Measurements from ENCODE around the gene ADGRA1.
"Not testable (repeated sequence)": the region's sequence is repeated elsewhere in the genome, so short reads cannot be mapped to it uniquely, and the experiment has no call there.

ADGRA1 gene

GRCh38 chr10:133135116-133135465 lies 47.4 kb downstream of the ADGRA1 start:
- TF ChIP-seq CTCF (IDR thresholded peaks at IDR 0.05; ENCODE audit: low read depth, low read length), result no peak
- no peak for DNase-seq
- Histone ChIP-seq H3K27me3 (no peaks in the 10 kb centered on the region), H3K36me3 (no peaks in the 10 kb centered on the region), H3K4me3 (ENCODE audit: low read depth, low read length) (no peak overlapping the region), H3K4me1 (no peaks in the 10 kb centered on the region), H3K9me3 (no peaks in the 10 kb centered on the region)

DNA sequence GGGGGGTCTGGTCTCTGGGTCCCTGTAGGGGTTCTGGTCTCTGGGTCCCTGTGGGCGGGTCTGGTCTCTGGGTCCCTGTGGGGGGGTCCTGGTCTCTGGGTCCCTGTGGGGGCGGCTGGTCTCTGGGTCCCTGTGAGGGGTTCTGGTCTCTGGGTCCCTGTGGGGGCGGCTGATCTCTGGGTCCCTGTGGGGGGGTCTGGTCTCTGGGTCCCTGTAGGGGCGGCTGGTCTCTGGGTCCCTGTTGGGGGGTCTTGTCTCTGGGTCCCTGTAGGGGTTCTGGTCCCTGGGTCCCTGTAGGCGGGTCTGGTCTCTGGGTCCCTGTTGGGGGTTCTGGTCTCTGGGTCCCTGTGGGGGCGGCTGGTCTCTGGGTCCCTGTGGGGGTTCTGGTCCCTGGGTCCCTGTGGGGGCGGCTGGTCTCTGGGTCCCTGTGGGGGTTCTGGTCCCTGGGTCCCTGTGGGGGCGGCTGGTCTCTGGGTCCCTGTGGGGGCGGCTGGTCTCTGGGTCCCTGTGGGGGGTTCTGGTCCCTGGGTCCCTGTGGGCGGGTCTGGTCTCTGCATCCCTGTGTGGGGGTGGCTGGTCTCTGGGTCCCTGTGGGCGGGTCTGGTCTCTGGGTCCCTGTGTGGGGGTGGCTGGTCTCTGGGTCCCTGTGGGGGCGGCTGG lies 49.9 kb downstream of the ADGRA1 start:
- H3K4me3 ChIP-seq (ENCODE audit: low read depth, low read length); H3K4me1 ChIP-seq; DNase-seq; H3K36me3 ChIP-seq; H3K27me3 ChIP-seq; H3K9me3 ChIP-seq: not testable (repeated sequence)

GRCh38 chr10:133139551-133140065 lies 51.9 kb downstream of the ADGRA1 start:
- Histone ChIP-seq H3K9me3 (no peaks in the 10 kb centered on the region), H3K4me1 (no peaks in the 10 kb centered on the region), H3K36me3 (no peaks in the 10 kb centered on the region), H3K4me3 (ENCODE audit: low read depth, low read length) (no peak overlapping the region), H3K27me3 (no peaks in the 10 kb centered on the region)
- no peak for DNase-seq
- TF ChIP-seq CTCF (IDR thresholded peaks at IDR 0.05; ENCODE audit: low read depth, low read length), result no peak

GRCh38 chr10:133140417-133141143 lies 52.9 kb downstream of the ADGRA1 start:
- H3K9me3 ChIP-seq, result no peaks in the 10 kb centered on the region
- no peak for DNase-seq
- TF ChIP-seq CTCF (IDR thresholded peaks at IDR 0.05; ENCODE audit: low read depth, low read length), result no peak

GRCh38 chr10:133141144-133141957 lies 53.6 kb downstream of the ADGRA1 start:
- TF ChIP-seq CTCF (IDR thresholded peaks at IDR 0.05; ENCODE audit: low read depth, low read length), result no peak
- Histone ChIP-seq H3K36me3 (no peaks in the 10 kb centered on the region), H3K9me3 (no peaks in the 10 kb centered on the region), H3K4me3 (ENCODE audit: low read depth, low read length) (no peak overlapping the region), H3K4me1 (no peaks in the 10 kb centered on the region), H3K27me3 (no peaks in the 10 kb centered on the region)
- DNase-seq, result no peak

More at GRCh38 chr10:133140417-133141143, 52.9 kb downstream of the ADGRA1 start:
- Histone ChIP-seq H3K36me3 (no peaks in the 10 kb centered on the region), H3K4me3 (ENCODE audit: low read depth, low read length) (no peak overlapping the region), H3K27me3 (no peaks in the 10 kb centered on the region), H3K4me1 (no peaks in the 10 kb centered on the region)

GRCh38 chr10:133141958-133142340 lies 54.2 kb downstream of the ADGRA1 start:
- H3K4me1 ChIP-seq, result no peaks in the 10 kb centered on the region
- H3K4me3 ChIP-seq (ENCODE audit: low read depth, low read length), result no peak overlapping the region
- no peaks in the 10 kb centered on the region for H3K27me3 ChIP-seq
- TF ChIP-seq CTCF (IDR thresholded peaks at IDR 0.05; ENCODE audit: low read depth, low read length), result no peak
- no peaks in the 10 kb centered on the region for H3K36me3 ChIP-seq
- DNase-seq, result no peak
- H3K9me3 ChIP-seq, result no peaks in the 10 kb centered on the region

All from BE2C (cell line).